Right atrium auricular region (tissue), 2 donors: ENCODE results near the gene RB1. TPM values are rescaled to one million over a fixed set of nuclear protein-coding genes. Genes with fewer than 3 reads are reported as not detected.

Source experiments
- DNase-seq: peaks from one replicate; pipeline ENCODE4 v3.0.0-alpha.2; 2019; ENCODE audit warnings: low spot score
- H3K27ac ChIP-seq, 2 donors: fragments of 200-600 bp; sonication (generic); 1 replicate in 1 of 2; 2 replicates in 1 of 2; pipeline ENCODE4 v1.5.1; 2016 to 2019
- H3K27me3 ChIP-seq, 2 donors: fragments of 200-600 bp; sonication (generic); one replicate each; pipeline versions ENCODE4 v1.5.1 to v1.6.0; 2017 to 2019
- H3K36me3 ChIP-seq: fragments of 200-600 bp; sonication (generic); one replicate; pipeline ENCODE4 v1.5.1; 2016
- H3K4me1 ChIP-seq, 2 donors: fragments of 200-600 bp; sonication (generic); one replicate each; pipeline versions ENCODE4 v1.5.1 to v1.6.0; 2017 to 2019
- H3K4me3 ChIP-seq, 2 donors: fragments of 200-600 bp; sonication (generic); 1 replicate in 1 of 2; 2 replicates in 1 of 2; pipeline ENCODE4 v1.5.1; 2017 to 2019; ENCODE audit warnings: mild to moderate bottlenecking in 1 of 2, moderate library complexity in 1 of 2
- H3K9me3 ChIP-seq, 2 donors: fragments of 200-600 bp; sonication (generic); one replicate each; pipeline ENCODE4 v1.5.1; 2019
- total RNA-seq, 2 donors: library from RNA; depleted of rRNA; stranded (reverse); fragments of >200 nt; gene quantifications; one replicate each; pipeline ENCODE4 v1.1.0, GENCODE V29; 2016
- TF ChIP-seq, protein P1 (sequence below), 2 donors: fragments of 200-600 bp; sonication (generic); IDR thresholded peaks; one replicate each; pipeline ENCODE4 v1.5.1; 2019; ENCODE audit warnings: antibody characterized with exemption in 2 of 2

Gene RB1
- total RNA-seq, 2 donors from 2014 or later = 24.3 to 27.1 TPM

DNA sequence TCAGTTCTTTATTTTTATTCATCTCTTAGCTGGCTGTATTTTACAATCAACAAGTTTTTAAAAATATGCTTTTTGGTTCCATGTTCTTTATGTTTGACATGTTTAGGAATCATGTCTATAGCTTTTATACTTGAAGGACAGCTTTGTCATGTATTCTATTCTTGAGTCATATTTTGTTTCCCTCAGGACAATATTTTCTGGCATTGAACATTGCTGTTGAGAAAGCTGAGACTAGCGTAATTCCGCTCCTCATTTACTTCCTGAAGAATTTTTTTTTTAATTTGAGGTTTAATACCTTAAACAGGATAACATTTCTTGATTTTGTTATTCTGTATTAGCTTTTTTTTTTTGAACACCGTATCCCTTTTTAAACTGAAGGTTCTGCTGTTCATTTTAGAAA, 53.2 kb downstream of the RB1 start:
- Histone ChIP-seq H3K9me3 (peaks cover 0 to 16% of the 10 kb centered on the region in 2 donors), H3K4me1 (no peaks in the 10 kb centered on the region), H3K27ac (peak overlapping the region in 1 of 2 donors; percentile 19), H3K36me3 (peaks cover 4% of the 10 kb centered on the region), H3K4me3 (no peak overlapping the region), H3K27me3 (no peaks in the 10 kb centered on the region)
- no peak for DNase-seq
- TF ChIP-seq, protein P1, sequence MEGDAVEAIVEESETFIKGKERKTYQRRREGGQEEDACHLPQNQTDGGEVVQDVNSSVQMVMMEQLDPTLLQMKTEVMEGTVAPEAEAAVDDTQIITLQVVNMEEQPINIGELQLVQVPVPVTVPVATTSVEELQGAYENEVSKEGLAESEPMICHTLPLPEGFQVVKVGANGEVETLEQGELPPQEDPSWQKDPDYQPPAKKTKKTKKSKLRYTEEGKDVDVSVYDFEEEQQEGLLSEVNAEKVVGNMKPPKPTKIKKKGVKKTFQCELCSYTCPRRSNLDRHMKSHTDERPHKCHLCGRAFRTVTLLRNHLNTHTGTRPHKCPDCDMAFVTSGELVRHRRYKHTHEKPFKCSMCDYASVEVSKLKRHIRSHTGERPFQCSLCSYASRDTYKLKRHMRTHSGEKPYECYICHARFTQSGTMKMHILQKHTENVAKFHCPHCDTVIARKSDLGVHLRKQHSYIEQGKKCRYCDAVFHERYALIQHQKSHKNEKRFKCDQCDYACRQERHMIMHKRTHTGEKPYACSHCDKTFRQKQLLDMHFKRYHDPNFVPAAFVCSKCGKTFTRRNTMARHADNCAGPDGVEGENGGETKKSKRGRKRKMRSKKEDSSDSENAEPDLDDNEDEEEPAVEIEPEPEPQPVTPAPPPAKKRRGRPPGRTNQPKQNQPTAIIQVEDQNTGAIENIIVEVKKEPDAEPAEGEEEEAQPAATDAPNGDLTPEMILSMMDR (IDR thresholded peaks at IDR 0.05) = no peak

GRCh38 chr13:48369988-48370387, 66.4 kb downstream of the RB1 start:
- Histone ChIP-seq H3K4me3 (no peak overlapping the region), H3K27ac (no peak overlapping the region), H3K9me3 (no peaks in the 10 kb centered on the region), H3K27me3 (no peaks in the 10 kb centered on the region), H3K4me1 (no peaks in the 10 kb centered on the region), H3K36me3 (peaks cover 16% of the 10 kb centered on the region)
- TF ChIP-seq, protein P1 (IDR thresholded peaks at IDR 0.05) = no peak
- no peak for DNase-seq

DNA sequence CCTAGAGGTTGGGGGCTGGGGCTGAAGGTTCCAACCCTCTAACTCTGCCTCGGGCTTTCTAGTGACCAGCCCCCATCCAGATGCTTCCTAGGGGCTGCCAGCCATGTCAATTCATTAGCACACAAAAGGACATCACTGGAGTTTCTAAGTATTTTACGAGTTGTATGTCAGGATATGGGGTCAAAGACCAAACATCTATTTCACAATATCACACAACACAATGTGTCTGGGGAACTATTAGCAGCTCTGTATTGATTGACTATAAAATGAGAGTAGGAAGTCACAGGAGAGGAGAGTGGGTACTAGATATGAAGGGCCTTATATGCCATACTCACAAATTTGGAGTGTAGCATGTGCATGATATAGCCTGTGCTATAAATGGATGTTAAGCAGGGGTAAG, 67.3 kb downstream of the RB1 start:
- Histone ChIP-seq H3K4me1 (no peaks in the 10 kb centered on the region), H3K36me3 (peaks cover 14% of the 10 kb centered on the region), H3K27me3 (no peaks in the 10 kb centered on the region), H3K27ac (no peak overlapping the region), H3K9me3 (no peaks in the 10 kb centered on the region), H3K4me3 (no peak overlapping the region)
- DNase-seq = no peak
- TF ChIP-seq, protein P1 (IDR thresholded peaks at IDR 0.05) = no peak

DNA sequence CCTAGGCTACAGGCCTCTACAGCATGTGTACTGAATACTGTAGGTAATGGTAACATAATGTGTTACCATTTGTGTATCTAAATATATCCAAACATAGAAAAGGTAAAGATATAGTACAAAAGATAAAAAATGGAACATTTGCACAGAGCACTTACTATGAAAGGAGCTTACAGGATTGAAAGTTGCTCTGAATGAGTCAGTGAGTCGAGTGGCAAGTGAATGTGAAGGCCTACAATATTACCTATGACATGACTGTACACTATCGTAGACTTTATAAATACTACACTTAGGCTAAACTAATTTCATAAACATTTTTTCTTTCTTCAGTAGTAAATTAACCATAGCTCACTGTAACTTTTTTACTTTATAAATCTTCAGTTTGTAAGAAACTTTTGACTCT, 74.3 kb downstream of the RB1 start:
- Histone ChIP-seq H3K9me3 (no peaks in the 10 kb centered on the region), H3K27me3 (no peaks in the 10 kb centered on the region), H3K4me1 (no peaks in the 10 kb centered on the region), H3K4me3 (no peak overlapping the region), H3K27ac (no peak overlapping the region), H3K36me3 (peaks cover 24% of the 10 kb centered on the region)
- DNase-seq = no peak
- TF ChIP-seq, protein P1 (IDR thresholded peaks at IDR 0.05) = no peak

DNA sequence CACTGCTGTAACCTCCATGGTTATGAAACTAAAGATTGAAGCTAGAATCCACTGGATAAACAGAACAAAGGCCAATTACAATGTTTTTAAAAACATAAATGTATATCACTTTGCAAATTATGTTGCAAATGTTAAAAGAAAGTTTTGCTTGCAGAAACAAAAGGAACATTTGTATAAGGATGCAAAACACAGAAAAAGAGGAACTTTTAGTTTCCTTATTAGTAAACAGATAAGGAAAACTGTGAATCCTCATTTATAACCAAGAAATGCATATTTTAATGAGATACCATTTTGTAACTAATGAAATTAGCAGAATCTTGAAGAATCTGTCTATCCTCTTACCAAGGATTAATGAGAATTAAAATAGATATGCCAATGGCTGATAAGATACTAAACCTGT, 77.0 kb downstream of the RB1 start:
- Histone ChIP-seq H3K4me3 (no peak overlapping the region), H3K9me3 (no peaks in the 10 kb centered on the region), H3K27me3 (no peaks in the 10 kb centered on the region), H3K4me1 (no peaks in the 10 kb centered on the region), H3K27ac (no peak overlapping the region), H3K36me3 (peaks cover 10% of the 10 kb centered on the region)
- DNase-seq = no peak
- TF ChIP-seq, protein P1 (IDR thresholded peaks at IDR 0.05) = no peak

DNA sequence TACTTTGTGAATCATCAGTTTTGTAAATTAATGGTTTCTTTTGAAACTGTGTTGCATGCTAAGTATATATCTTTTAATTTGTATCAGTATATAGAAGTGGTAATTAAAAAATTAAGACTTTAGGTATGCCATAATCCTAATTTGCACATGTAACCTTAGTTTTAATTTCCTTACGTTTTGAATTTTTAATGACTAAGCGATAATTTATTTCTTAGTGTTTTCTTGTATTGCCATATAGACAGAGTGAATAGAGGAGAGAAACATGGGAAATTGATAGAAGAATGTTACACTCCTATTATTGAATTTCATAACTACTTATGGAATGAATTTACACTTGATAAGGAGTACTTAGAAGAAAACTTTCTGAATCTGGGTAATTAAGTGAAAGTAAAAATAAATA, 79.8 kb downstream of the RB1 start:
- no peaks in the 10 kb centered on the region for H3K4me1 ChIP-seq
- H3K9me3 ChIP-seq = no peaks in the 10 kb centered on the region
- H3K4me3 ChIP-seq = no peak overlapping the region
- peaks cover 10% of the 10 kb centered on the region for H3K36me3 ChIP-seq
- TF ChIP-seq, protein P1 (IDR thresholded peaks at IDR 0.05) = no peak
- no peak overlapping the region for H3K27ac ChIP-seq
- no peaks in the 10 kb centered on the region for H3K27me3 ChIP-seq
- DNase-seq = no peak
